NCI-H1436 treated with DMSO at 0.1 percent for 48 hours (cell line): Measurements from ENCODE around the gene CCT7.

ENCODE experiments used
- DNase-seq: peaks from one replicate; lab custom pipeline; 2025; lab: John Stamatoyannopoulos, UW

The CCT7 gene

GRCh38 chr2:73294239-73294638 lies 60.1 kb downstream of the CCT7 start:
- DNase-seq = no peak

- DNase-seq = no peak
These were observed 61.8 kb downstream of the CCT7 start for GRCh38 chr2:73295751-73296400.

GRCh38 chr2:73297151-73297559 lies 63.0 kb downstream of the CCT7 start:
- no peak for DNase-seq

GRCh38 chr2:73297586-73297985 lies 63.5 kb downstream of the CCT7 start:
- no peak for DNase-seq

- DNase-seq = no peak
These were observed 66.8 kb downstream of the CCT7 start for GRCh38 chr2:73300926-73301325.

- DNase-seq = no peak
These were observed 67.5 kb downstream of the CCT7 start for GRCh38 chr2:73301636-73302035.
